Right cardiac atrium (tissue), 5 donors: ENCODE measurements around the gene GPC5. TPM values are rescaled to one million over a fixed set of nuclear protein-coding genes. Genes with fewer than 3 reads are reported as not detected.

ENCODE experiments used
- ATAC-seq, 2 donors: fragments of 200-7000 bp; cut with Tn5 transposase; one replicate each; pipeline versions ENCODE4 v1.8.0 to v1.9.1; 2020; ENCODE audit warnings: moderate library complexity in 2 of 2, mild to moderate bottlenecking in 1 of 2
- DNase-seq, 3 donors: peaks; one replicate each; pipeline ENCODE4 v3.0.0-alpha.2; 2020
- H3K27ac ChIP-seq: one replicate; pipeline ENCODE4 v1.5.1; 2013; ENCODE audit warnings: mild to moderate bottlenecking, low read length, control low read depth, moderate library complexity
- H3K27me3 ChIP-seq: one replicate; pipeline ENCODE4 v1.6.1; 2013; ENCODE audit not compliant: control insufficient read depth, insufficient read depth
- H3K4me1 ChIP-seq: one replicate; pipeline ENCODE4 v1.6.1; 2013; ENCODE audit warnings: low read length; ENCODE audit not compliant: control insufficient read depth, insufficient read depth
- H3K4me3 ChIP-seq: one replicate; pipeline ENCODE4 v1.5.1; 2013; ENCODE audit warnings: low read length, control low read depth
- H3K9me3 ChIP-seq: one replicate; pipeline ENCODE4 v1.6.1; 2013; ENCODE audit warnings: low read length; ENCODE audit not compliant: control insufficient read depth
- WGBS: extraction: QIAGEN DNeasy Blood & Tissue Kit; methylation state at CpG from one replicate; pipeline ENCODE4 v1.1.7; 2013; 5-methylcytosine and 5-hydroxymethylcytosine counted together
- intact Hi-C, 4 donors: fragments of 100-400 bp; cut with DNase I; formaldehyde crosslinking; loops; one replicate each; pipeline versions ENCODE4 v1.11.0 to v1.14.0; 2022 to 2023
- polyA plus RNA-seq: library from polyadenylated mRNA; stranded (reverse); fragments of 200-250 nt; gene quantifications from one replicate; pipeline ENCODE4 v1.2.3, GENCODE V29; 2013
- total RNA-seq, 4 donors: library from RNA; stranded (reverse); fragmentation: NEBNext Ultra II Directional; extraction: Animal tissue kit (Norgen Biotek cat#: 25700); gene quantifications; one replicate each; pipeline ENCODE4 v1.2.1, GENCODE V29; 2021
- donor health status: healthy with polysubstance abuse.
- donor health status: DM: no; HTN: yes; CAD: no.
- donor health status: DM: no; HTN: no; CAD: no.
- donor health status: DM: no; HTN: yes; CAD: no; lungs with severe emphysema.
- donor health status: DM: yes; HTN: yes; CAD: no.

Gene GPC5
- total and polyA plus RNA-seq, 5 donors, result 0.99 to 4.3 (median 2.6) TPM

- Histone ChIP-seq H3K27me3 (no peaks in the 10 kb centered on the region), H3K27ac (no peak overlapping the region), H3K4me3 (no peak overlapping the region), H3K4me1 (no peaks in the 10 kb centered on the region), H3K9me3 (no peaks in the 10 kb centered on the region)
- no peak for DNase-seq
- intact Hi-C loops, result no loop called here
- 40% methylated on average over 6 of the region's 6 CpGs for WGBS
- no peak for ATAC-seq
Observed at GRCh38 chr13:92103689-92104153, 705.3 kb downstream of the GPC5 start.

GRCh38 chr13:92122186-92122853, 723.9 kb downstream of the GPC5 start:
- H3K9me3 ChIP-seq, result no peaks in the 10 kb centered on the region
- H3K4me3 ChIP-seq, result no peak overlapping the region
- H3K27ac ChIP-seq, result no peak overlapping the region
- 56% methylated on average over 9 of the region's 9 CpGs for WGBS
- ATAC-seq, result no peak
- no peak for DNase-seq
- H3K4me1 ChIP-seq, result no peaks in the 10 kb centered on the region
- intact Hi-C loops, result no loop called here
- no peaks in the 10 kb centered on the region for H3K27me3 ChIP-seq

GRCh38 chr13:92126399-92126798, 728.0 kb downstream of the GPC5 start:
- 90% methylated on average over 2 of the region's 2 CpGs for WGBS
- no peaks in the 10 kb centered on the region for H3K27me3 ChIP-seq
- no peak overlapping the region for H3K27ac ChIP-seq
- intact Hi-C loops, result no loop called here
- no peak overlapping the region for H3K4me3 ChIP-seq
- ATAC-seq (no peak), DNase-seq (no peak)
- H3K4me1 ChIP-seq, result no peaks in the 10 kb centered on the region
- H3K9me3 ChIP-seq, result no peaks in the 10 kb centered on the region

DNA sequence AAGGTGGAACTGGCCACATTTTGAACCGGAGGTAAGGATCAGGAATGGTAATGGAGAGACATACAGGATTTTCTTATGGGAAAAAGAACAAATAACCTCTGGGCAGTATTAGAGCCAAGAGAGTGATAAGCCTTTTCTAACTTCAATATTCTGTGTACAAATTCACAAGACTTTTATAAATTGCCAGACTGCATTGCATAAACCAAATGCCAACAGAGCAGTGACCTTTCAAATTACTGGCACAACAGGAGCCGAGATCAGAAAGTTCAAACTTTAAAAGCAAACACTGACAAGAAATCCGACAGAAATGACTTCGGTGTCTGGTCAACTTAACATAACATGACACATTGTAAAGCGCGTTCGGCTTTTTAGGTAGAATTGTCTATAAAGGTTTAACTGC, 737.1 kb downstream of the GPC5 start:
- no peak for DNase-seq
- WGBS, result 76% methylated on average over 7 of the region's 7 CpGs

DNA sequence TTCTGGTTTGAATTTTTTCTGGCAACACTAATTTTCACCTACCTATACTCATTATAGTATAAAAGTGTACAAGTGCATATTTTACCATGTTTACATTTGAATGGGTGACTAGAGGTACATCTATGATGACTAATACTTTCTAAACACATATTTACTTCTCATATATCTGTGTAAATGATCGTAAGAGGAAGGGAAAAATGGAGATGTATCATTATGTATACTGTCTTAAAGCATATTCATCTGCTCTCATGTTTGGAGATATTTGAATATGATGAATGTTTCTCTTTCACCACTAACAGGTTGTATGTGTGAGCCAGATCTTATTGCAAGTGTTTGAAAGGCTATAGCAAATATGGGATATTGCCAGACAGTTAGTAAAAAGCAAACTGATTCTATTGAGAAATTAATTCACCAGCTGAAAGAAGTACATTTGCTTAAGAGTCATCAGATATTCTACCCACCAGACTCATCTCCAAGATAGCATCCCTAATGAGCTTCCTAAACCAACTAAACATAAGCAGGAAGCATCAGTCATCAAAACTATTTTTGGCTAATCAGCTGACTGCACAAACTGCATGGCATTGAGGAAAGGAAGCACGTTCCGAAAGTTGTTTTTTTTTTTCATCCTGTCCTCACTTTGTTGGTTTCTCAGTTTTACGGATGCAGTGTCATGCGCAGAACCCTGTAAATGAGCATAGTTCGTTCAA, 738.2 kb downstream of the GPC5 start:
- 40% methylated on average over 6 of the region's 6 CpGs for WGBS
- H3K4me3 ChIP-seq, result no peak overlapping the region
- no peaks in the 10 kb centered on the region for H3K9me3 ChIP-seq
- ATAC-seq, result no peak
- H3K4me1 ChIP-seq, result no peaks in the 10 kb centered on the region
- no peak for DNase-seq
- H3K27ac ChIP-seq, result no peak overlapping the region
- intact Hi-C loops, result no loop called here
- no peaks in the 10 kb centered on the region for H3K27me3 ChIP-seq

More for the DNA sequence above, 737.1 kb downstream of the GPC5 start:
- H3K9me3 ChIP-seq, result no peaks in the 10 kb centered on the region
- H3K27me3 ChIP-seq, result no peaks in the 10 kb centered on the region
- H3K4me1 ChIP-seq, result no peaks in the 10 kb centered on the region
- intact Hi-C loops, result no loop called here
- no peak overlapping the region for H3K4me3 ChIP-seq
- no peak for ATAC-seq
- H3K27ac ChIP-seq, result no peak overlapping the region

- intact Hi-C loops, result no loop called here
Observed at GRCh38 chr13:92137520-92137919, 739.1 kb downstream of the GPC5 start.

DNA sequence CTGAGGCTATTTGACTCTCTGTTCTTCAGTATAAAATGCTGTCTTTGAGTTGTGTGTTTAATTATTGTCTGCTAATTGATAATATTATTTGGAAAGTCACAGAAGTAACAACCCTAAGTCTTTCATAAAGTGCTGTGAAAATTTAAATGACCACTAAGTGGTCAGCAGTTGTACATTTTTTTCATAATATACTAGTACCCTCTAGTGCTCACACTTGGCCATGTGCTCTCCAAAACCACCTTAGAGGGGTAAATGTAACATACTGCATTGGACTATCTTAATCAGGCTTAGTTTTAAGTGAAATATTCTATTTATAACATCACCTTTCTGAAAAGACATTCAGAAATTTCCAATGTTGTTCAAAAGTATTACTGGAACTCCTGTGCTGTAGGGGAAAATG, 745.3 kb downstream of the GPC5 start:
- ATAC-seq (no peak), DNase-seq (no peak)
- intact Hi-C loops, result no loop called here
- Histone ChIP-seq H3K27ac (no peak overlapping the region), H3K4me1 (no peaks in the 10 kb centered on the region), H3K9me3 (no peaks in the 10 kb centered on the region), H3K4me3 (no peak overlapping the region), H3K27me3 (no peaks in the 10 kb centered on the region)

More at GRCh38 chr13:92137520-92137919, 739.1 kb downstream of the GPC5 start:
- ATAC-seq (no peak), DNase-seq (no peak)
- H3K4me3 ChIP-seq, result no peak overlapping the region
- no peak overlapping the region for H3K27ac ChIP-seq
- H3K4me1 ChIP-seq, result no peaks in the 10 kb centered on the region
- H3K27me3 ChIP-seq, result no peaks in the 10 kb centered on the region
- 71% methylated on average over 3 of the region's 3 CpGs for WGBS
- no peaks in the 10 kb centered on the region for H3K9me3 ChIP-seq

GRCh38 chr13:92150606-92151005, 752.2 kb downstream of the GPC5 start:
- intact Hi-C loops, result no loop called here
- DNase-seq, result no peak

GRCh38 chr13:92158346-92158745, 759.9 kb downstream of the GPC5 start:
- Histone ChIP-seq H3K4me1 (no peaks in the 10 kb centered on the region), H3K27ac (no peak overlapping the region), H3K27me3 (no peaks in the 10 kb centered on the region), H3K9me3 (no peaks in the 10 kb centered on the region), H3K4me3 (no peak overlapping the region)
- 71% methylated on average over 3 of the region's 3 CpGs for WGBS
- DNase-seq, result no peak
- intact Hi-C loops, result no loop called here
- ATAC-seq, result no peak

More at GRCh38 chr13:92150606-92151005, 752.2 kb downstream of the GPC5 start:
- H3K4me1 ChIP-seq, result no peaks in the 10 kb centered on the region
- no peak overlapping the region for H3K4me3 ChIP-seq
- H3K27me3 ChIP-seq, result no peaks in the 10 kb centered on the region
- no peak overlapping the region for H3K27ac ChIP-seq
- WGBS, result 80% methylated on average over 1 of the region's 1 CpG
- no peaks in the 10 kb centered on the region for H3K9me3 ChIP-seq
- no peak for ATAC-seq

- WGBS, result 54% methylated on average over 5 of the region's 5 CpGs
- H3K4me3 ChIP-seq, result no peak overlapping the region
- intact Hi-C loops, result no loop called here
- H3K9me3 ChIP-seq, result no peaks in the 10 kb centered on the region
- DNase-seq (peak in 1 of 3 donors; percentile 60), ATAC-seq (peak in 1 of 2 donors; percentile 24)
- H3K27ac ChIP-seq, result no peak overlapping the region
- no peaks in the 10 kb centered on the region for H3K4me1 ChIP-seq
- no peaks in the 10 kb centered on the region for H3K27me3 ChIP-seq
Observed at GRCh38 chr13:92164822-92165221, 766.4 kb downstream of the GPC5 start.

DNA sequence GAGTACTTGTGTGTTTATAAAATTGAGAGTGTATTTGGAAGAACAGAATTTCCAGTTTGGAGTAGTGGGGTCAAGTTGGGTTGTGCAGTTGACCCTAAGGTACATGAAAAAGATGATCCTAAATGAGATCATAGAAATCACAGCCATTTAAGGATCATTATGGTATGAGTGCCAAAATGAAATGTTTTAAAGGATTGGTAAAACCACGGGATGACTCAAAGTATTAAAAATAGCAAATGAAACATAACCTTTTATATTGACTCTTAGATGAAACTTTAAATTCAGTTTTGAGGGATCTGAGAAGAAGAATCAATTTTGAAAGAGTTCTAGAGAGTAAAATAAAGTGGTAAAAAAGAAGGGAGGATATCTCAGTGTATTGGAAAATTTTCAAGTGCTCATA, 773.8 kb downstream of the GPC5 start:
- DNase-seq (no peak), ATAC-seq (no peak)
- 67% methylated on average over 1 of the region's 1 CpG for WGBS
- intact Hi-C loops, result no loop called here
- no peaks in the 10 kb centered on the region for H3K27me3 ChIP-seq
- H3K9me3 ChIP-seq, result no peaks in the 10 kb centered on the region
- no peak overlapping the region for H3K27ac ChIP-seq
- no peak overlapping the region for H3K4me3 ChIP-seq
- no peaks in the 10 kb centered on the region for H3K4me1 ChIP-seq
